Activated CD8-positive, alpha-beta memory T cell treated with anti-CD3 and anti-CD28 coated beads, Interleukin-2, amount 10 ng/mL, durations not matched to agents 7 days and 5 days (primary cell): Measurements from ENCODE around the gene DAD1. TPM values are rescaled to one million over a fixed set of nuclear protein-coding genes. Genes with fewer than 3 reads are reported as not detected.
A peak's percentile ranks its signal among the peaks of the same experiment; 100 is the strongest.

Experiments used
- ATAC-seq: fragments of 150-1000 bp; cut with Tn5 transposase; one replicate; pipeline ENCODE4 v1.10.0; 2021; ENCODE audit warnings: moderate library complexity
- CTCF ChIA-PET: fragments of 350-600 bp; sonication (Branson Sonifier 250); formaldehyde crosslinking; loops from one replicate; lab custom pipeline; 2021; ENCODE audit warnings: antibody characterized with exemption; lab: Charles Lee
- DNase-seq: peaks from one replicate; pipeline ENCODE4 v3.0.0-alpha.2; 2020
- H3K27ac Mint-ChIP-seq: one replicate; pipeline ENCODE4 v1.8.0; 2021; ENCODE audit warnings: mild to moderate bottlenecking, mixed read lengths
- H3K27me3 Mint-ChIP-seq: one replicate; pipeline ENCODE4 v1.8.0; 2021; ENCODE audit warnings: mixed read lengths
- H3K36me3 Mint-ChIP-seq: one replicate; pipeline ENCODE4 v1.8.0; 2021; ENCODE audit warnings: mild to moderate bottlenecking, mixed read lengths
- H3K4me1 Mint-ChIP-seq: one replicate; pipeline ENCODE4 v1.8.0; 2021; ENCODE audit warnings: mixed read lengths
- H3K4me3 Mint-ChIP-seq: one replicate; pipeline ENCODE4 v1.8.0; 2021; ENCODE audit warnings: mild to moderate bottlenecking, moderate library complexity, mixed read lengths
- H3K9me3 Mint-ChIP-seq: one replicate; pipeline ENCODE4 v1.8.0; 2022; ENCODE audit warnings: low read depth, mixed read lengths
- total RNA-seq, 2 experiments: library from RNA; stranded (reverse); gene quantifications; one replicate each; pipeline ENCODE4 v1.2.3, GENCODE V29; 2021

The DAD1 gene
- total RNA-seq, 2 experiments from 2014 or later, result 115 to 185 TPM

DNA sequence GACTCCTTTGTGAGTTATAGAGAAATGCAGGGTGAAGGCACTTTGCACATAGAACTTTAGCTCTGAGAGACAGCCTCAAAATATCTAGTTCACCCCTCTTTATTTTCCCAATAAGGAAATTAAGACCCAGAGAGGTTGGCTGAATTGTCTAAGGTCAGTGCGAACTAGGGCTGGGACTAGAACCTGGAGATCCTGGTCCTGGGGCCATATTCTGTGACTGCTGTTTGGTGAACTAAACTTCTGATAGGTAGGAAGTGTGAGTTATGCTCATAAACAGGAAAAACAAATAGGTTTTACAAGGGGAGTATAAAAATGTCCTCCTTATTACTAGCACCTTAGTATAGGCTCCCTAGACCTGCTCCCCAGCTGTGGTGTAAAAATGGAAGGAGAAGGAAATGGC lies 53.9 kb downstream of the DAD1 start:
- Mint-ChIP-seq H3K27ac (peak overlapping the region; percentile 91), H3K36me3 (peaks cover 94% of the 10 kb centered on the region), H3K9me3 (no peaks in the 10 kb centered on the region), H3K4me1 (peaks cover 94% of the 10 kb centered on the region), H3K27me3 (no peaks in the 10 kb centered on the region), H3K4me3 (peak overlapping the region; percentile 73)
- CTCF ChIA-PET, result interaction anchor here (1.0 to 3.1 kb wide), 7 partner anchors 11 to 621 kb away, joined by 3 to 10 read pairs (median 5); no protein-coding TSS in a partner anchor
- ATAC-seq, result no peak
- no peak for DNase-seq

DNA sequence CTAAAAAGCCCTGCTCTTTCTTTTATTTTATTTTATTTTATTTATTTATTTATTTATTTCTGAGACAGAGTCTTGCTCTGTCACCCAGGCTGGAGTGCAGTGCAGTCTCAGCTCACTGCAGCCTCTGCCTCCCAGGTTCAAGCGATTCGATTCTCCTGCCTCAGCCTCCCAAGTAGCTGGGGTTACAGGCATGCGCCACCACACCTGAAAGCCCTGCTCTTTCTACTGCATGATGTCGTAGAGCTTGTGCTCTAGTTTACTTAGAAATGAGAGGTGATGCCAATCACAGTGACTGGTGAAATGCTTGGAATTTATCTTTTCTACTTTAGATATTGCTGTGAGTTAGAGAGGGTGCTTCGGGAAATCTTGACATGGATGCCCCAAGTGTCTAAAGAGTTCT lies 54.5 kb downstream of the DAD1 start:
- ATAC-seq (no peak), DNase-seq (peak; percentile 46)
- CTCF ChIA-PET, result interaction anchor here (1.0 to 3.1 kb wide), 8 partner anchors 11 to 621 kb away, joined by 3 to 10 read pairs (median 5); no protein-coding TSS in a partner anchor
- peak overlapping the region; percentile 91 for H3K27ac Mint-ChIP-seq
- H3K4me1 Mint-ChIP-seq, result peaks cover 94% of the 10 kb centered on the region
- H3K36me3 Mint-ChIP-seq, result peaks cover 94% of the 10 kb centered on the region
- peak overlapping the region; percentile 73 for H3K4me3 Mint-ChIP-seq
- H3K27me3 Mint-ChIP-seq, result no peaks in the 10 kb centered on the region
- H3K9me3 Mint-ChIP-seq, result no peaks in the 10 kb centered on the region

DNA sequence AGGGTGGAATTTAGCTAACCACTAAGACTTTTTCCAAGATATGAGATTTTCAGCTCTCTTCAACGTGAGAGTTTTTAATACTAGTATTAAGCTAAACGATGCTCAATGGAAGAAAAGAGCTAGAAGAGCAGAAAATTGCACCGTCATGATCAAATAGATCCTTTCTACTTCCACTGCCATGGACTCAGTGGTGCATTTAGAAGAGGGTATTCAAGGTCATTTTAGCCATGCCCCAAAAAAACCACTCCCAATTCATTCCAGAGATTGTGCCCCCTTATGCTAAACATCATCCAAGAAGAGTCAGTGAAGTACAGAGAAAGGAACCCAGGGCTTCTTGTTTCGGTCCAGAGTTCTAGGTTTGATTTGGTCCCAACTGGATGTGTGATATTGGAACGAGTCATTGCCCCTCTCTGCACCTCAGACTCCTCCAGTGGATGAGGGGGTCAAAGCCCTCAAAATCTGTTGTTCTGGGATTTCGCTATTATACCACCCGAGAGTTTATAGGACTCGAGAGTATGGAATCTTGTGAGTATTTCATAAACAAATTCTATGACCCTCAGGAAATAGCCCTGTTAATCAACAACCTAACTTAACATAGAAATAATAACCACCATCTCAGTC lies 55.2 kb downstream of the DAD1 start:
- H3K27me3 Mint-ChIP-seq, result no peaks in the 10 kb centered on the region
- H3K27ac Mint-ChIP-seq, result peak overlapping the region; percentile 91
- DNase-seq, result no peak
- no peak for ATAC-seq
- peaks cover 94% of the 10 kb centered on the region for H3K36me3 Mint-ChIP-seq
- no peaks in the 10 kb centered on the region for H3K9me3 Mint-ChIP-seq
- CTCF ChIA-PET, result interaction anchor here (1.0 to 3.1 kb wide), 9 partner anchors 9 to 620 kb away, joined by 3 to 10 read pairs (median 4); no protein-coding TSS in a partner anchor
- H3K4me1 Mint-ChIP-seq, result peaks cover 94% of the 10 kb centered on the region
- peak overlapping the region; percentile 73 for H3K4me3 Mint-ChIP-seq

DNA sequence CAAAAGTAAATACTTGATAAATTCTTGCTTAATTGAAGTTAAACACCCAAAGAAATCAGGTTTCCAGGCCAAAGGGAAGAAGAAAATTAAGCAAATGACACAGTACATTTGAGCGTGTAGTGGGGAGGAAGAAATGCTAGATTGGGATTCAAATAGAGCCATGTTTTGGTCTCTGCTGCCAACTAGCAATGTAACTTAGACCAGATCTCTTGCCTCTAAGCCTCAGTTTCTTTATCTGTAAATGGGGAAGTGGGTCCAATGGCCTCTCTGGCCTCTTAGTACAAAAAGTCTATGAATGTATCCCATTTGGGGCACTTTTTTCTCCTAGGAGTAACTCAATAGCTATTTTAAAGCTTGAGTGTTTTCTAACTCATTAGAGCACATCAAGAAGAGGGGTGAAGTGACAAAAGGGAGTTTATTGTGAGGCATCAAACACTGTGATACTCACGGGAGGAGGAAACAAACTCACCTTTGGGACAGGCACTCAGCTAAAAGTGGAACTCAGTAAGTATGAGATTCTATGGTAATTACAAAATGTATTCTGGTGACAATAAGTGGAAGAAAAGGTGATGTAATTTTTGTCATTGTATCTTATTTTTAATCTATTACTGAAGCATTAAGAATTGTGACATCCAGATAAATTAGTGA lies 55.8 kb downstream of the DAD1 start:
- no peak for DNase-seq
- ATAC-seq, result no peak
- Mint-ChIP-seq H3K4me3 (peak overlapping the region; percentile 73), H3K27me3 (no peaks in the 10 kb centered on the region), H3K27ac (peak overlapping the region; percentile 91), H3K4me1 (peaks cover 94% of the 10 kb centered on the region), H3K9me3 (no peaks in the 10 kb centered on the region), H3K36me3 (peaks cover 94% of the 10 kb centered on the region)
- CTCF ChIA-PET, result interaction anchor here (1.0 to 7.3 kb wide), 10 partner anchors 6 to 619 kb away, joined by 3 to 48 read pairs (median 4); no protein-coding TSS in a partner anchor

DNA sequence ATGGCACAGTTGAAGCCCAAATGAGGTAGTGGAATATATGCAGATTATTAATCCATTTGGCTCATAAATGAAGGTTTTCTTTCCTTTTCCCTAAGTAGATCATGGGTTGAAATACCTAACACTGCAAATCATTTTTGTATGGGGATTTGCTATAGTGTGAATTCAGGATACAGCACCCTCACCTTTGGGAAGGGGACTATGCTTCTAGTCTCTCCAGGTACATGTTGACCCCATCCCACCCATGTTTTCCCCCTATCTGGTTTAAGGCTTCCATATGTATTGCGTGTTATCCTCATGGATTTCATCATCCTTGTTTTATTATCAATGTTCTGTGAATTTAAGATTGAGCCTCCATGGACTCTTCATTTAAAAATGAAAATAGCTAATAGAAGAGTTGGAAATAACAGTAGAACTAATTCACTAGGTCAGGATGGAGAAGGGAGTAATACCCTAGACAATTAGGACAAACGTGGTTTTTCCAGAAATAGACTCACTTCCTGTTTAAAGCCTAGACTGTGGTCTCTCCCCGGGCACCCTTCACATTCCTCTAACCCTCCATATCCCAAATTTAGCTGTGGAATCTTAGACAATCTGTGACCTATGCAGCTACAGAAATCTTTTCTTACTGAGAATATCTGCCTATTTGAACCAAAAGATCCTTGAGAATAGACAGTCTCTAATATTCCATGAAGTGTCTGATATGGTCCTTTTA lies 56.5 kb downstream of the DAD1 start:
- Mint-ChIP-seq H3K27ac (peak overlapping the region; percentile 91), H3K4me1 (peaks cover 90% of the 10 kb centered on the region), H3K9me3 (no peaks in the 10 kb centered on the region), H3K4me3 (peak overlapping the region; percentile 73), H3K36me3 (peaks cover 91% of the 10 kb centered on the region), H3K27me3 (no peaks in the 10 kb centered on the region)
- ATAC-seq (no peak), DNase-seq (no peak)
- CTCF ChIA-PET, result interaction anchor here (0.9 to 7.3 kb wide), 20 partner anchors 7 to 619 kb away, joined by 3 to 48 read pairs (median 4); no protein-coding TSS in a partner anchor

DNA sequence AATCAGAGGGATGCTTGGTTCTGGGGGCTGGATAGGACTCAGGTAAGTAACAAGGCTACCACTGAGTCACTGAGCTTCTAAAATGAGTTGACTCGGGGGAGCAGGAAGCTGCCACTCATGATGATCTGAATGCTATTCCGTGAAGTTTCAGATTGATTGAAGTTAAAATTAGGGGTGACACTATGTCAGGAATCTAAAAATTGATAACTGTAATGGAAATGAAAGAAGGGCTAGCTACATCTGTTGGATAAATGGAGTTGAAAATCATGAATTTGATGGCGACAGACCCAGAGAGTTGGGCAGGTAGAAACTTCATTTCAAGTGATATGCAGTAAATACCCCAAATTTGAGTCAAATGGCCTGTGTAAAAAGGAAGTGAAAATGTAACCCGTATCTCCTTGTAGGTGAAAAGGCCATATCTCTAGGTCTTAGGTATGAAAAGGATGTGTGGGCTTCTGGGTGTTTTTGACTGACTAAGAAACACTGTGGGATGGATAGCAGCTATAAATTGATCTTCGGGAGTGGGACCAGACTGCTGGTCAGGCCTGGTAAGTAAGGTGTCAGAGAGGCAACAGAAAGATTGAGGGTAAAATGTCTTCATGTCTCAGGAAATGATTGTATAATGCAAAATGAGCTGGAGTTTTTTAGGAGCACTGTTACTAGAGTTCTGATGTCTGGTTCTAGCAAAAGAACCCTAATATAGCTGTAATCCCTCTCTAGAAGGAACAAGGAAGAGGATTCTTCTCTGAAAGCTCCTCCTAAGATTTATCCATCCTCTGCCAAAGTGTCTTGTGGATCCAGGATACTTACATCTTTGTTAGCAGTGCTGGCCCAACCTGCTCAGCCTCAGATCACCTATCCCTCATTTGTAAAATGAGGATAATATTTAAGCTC lies 57.3 kb downstream of the DAD1 start:
- Mint-ChIP-seq H3K4me3 (peak overlapping the region; percentile 73), H3K4me1 (peaks cover 90% of the 10 kb centered on the region), H3K27me3 (no peaks in the 10 kb centered on the region), H3K27ac (peak overlapping the region; percentile 91), H3K36me3 (peaks cover 91% of the 10 kb centered on the region), H3K9me3 (no peaks in the 10 kb centered on the region)
- peak; percentile 62 for DNase-seq
- CTCF ChIA-PET, result interaction anchor here (0.9 to 7.3 kb wide), 14 partner anchors 8 to 58 kb away, joined by 3 to 48 read pairs (median 4); no protein-coding TSS in a partner anchor
- peak; percentile 50 for ATAC-seq

DNA sequence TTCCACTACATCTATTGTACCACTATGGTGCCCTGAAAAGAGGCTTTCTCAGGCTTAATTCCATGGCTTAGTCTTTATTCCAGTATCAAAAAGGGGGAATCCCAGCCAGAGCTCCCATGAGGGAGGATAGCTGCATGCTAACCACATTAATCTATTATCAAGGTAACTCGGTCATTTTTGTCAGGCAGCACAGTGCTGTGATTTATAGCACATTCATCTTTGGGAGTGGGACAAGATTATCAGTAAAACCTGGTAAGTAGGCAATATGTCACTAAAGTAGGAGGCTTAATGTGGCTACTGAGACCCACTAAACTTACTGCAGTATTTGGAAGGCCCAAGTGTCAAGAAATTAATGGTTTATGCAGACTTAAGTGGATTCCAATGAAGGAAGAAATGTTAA lies 58.9 kb downstream of the DAD1 start:
- Mint-ChIP-seq H3K4me3 (peak overlapping the region; percentile 84), H3K27me3 (no peaks in the 10 kb centered on the region), H3K27ac (peak overlapping the region; percentile 96), H3K4me1 (peaks cover 91% of the 10 kb centered on the region), H3K36me3 (peaks cover 93% of the 10 kb centered on the region), H3K9me3 (no peaks in the 10 kb centered on the region)
- CTCF ChIA-PET, result interaction anchor here (1.0 to 7.3 kb wide), 6 partner anchors 9 to 40 kb away, joined by 3 to 48 read pairs (median 10); no protein-coding TSS in a partner anchor
- DNase-seq (no peak), ATAC-seq (no peak)

DNA sequence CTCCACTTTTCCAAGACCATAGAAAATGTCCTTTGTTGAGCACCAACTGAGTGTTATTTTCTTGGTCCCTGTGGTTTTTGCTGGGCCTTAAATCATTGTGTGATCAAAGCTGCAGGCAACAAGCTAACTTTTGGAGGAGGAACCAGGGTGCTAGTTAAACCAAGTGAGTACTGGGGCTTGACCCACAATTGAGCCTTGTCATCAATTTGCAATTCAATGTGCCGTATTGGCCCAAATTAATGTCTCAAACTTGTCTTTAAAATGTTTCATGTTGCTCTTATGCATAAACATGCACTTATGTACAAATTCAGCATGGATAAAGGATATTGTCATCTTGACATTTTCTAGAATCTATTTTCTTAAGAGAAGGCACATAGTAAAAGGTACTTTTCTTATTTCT lies 62.3 kb downstream of the DAD1 start:
- CTCF ChIA-PET, result interaction anchor here (0.9 to 7.3 kb wide), 10 partner anchors 8 to 549 kb away, joined by 3 to 48 read pairs (median 4); no protein-coding TSS in a partner anchor
- no peak for ATAC-seq
- Mint-ChIP-seq H3K9me3 (no peaks in the 10 kb centered on the region), H3K27ac (peak overlapping the region; percentile 96), H3K27me3 (no peaks in the 10 kb centered on the region), H3K4me3 (peak overlapping the region; percentile 80), H3K36me3 (peaks cover 92% of the 10 kb centered on the region), H3K4me1 (peaks cover 88% of the 10 kb centered on the region)
- no peak for DNase-seq

DNA sequence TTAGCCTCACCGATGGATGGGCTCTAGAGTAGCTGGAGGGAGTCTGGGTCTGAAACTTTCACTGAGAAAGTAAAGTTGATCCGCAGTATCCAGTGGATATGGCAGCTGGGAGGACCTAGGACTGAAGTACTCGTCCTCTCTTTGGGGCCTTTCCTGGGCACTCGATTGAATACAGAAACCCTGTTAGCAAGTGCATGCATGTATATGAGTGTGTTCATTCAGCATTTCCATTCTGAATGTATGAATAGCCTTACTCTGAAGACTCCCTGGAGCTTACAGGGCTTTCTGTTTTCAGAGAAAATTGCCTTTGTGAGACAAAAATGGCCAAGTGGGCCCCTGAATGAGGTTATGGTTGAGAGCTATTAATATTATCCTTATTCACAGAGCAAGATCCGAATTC lies 62.8 kb downstream of the DAD1 start:
- Mint-ChIP-seq H3K27me3 (no peaks in the 10 kb centered on the region), H3K27ac (peak overlapping the region; percentile 96), H3K4me1 (peaks cover 88% of the 10 kb centered on the region), H3K9me3 (no peaks in the 10 kb centered on the region), H3K36me3 (peaks cover 92% of the 10 kb centered on the region), H3K4me3 (peak overlapping the region; percentile 80)
- peak; percentile 49 for DNase-seq
- peak; percentile 17 for ATAC-seq
- CTCF ChIA-PET, result interaction anchor here (0.6 to 7.3 kb wide), 10 partner anchors 8 to 885 kb away, joined by 3 to 48 read pairs (median 4); no protein-coding TSS in a partner anchor

DNA sequence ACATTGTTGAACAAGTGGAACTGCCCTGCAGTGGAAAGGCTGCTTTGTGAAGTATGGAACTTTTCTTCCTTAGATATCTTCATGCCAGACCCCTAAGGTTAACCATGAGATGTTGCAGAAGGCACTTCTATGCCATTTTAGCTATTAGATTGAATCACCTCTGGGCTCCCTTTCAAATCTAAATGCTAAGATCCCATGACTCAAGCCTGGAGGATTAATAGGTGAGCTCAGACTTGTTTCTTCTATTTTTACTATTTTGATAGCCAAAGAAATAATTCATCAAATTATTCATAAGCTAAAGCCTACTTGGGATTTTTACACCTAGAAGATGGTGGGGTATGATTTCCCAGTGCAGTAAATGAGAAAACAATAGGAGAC lies 64.3 kb downstream of the DAD1 start:
- Mint-ChIP-seq H3K9me3 (no peaks in the 10 kb centered on the region), H3K27ac (peak overlapping the region; percentile 96), H3K4me1 (peaks cover 91% of the 10 kb centered on the region), H3K36me3 (peaks cover 94% of the 10 kb centered on the region), H3K4me3 (peak overlapping the region; percentile 80), H3K27me3 (no peaks in the 10 kb centered on the region)
- CTCF ChIA-PET, result interaction anchor here (0.9 to 3.3 kb wide), 8 partner anchors 9 to 36 kb away, joined by 3 to 16 read pairs (median 4); no protein-coding TSS in a partner anchor
- DNase-seq (no peak), ATAC-seq (no peak)

DNA sequence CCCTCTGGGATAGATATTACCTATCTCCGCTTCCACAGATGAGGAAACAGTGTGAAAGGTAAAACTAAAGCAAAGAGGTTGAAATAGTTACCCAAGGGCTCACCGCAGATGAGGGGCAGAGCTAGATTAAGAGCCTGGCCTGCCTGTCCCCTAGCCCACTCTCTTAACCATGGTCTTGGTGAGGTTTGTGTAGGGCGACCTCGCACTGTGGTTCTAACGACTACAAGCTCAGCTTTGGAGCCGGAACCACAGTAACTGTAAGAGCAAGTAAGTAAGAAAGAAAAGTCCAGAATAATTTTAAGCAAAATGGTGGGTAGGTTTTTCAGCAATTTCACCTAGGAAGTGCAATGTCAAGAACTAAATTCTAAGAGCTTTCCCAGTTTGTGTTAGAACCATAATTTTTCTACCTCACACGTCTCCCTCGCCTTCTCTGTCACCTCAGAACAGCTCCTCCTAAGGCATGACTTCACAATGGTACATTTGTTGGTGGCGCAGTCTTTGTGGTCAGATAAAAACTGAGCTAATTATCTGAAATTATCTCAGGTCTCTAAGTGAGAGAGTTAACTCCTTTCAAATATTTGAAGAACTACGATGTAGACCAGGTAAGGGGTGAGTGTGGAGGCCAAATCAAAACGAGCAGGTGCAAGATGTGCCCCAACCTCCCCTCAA lies 64.8 kb downstream of the DAD1 start:
- Mint-ChIP-seq H3K4me3 (peak overlapping the region; percentile 80), H3K4me1 (peaks cover 91% of the 10 kb centered on the region), H3K9me3 (no peaks in the 10 kb centered on the region), H3K36me3 (peaks cover 94% of the 10 kb centered on the region), H3K27ac (peak overlapping the region; percentile 96), H3K27me3 (no peaks in the 10 kb centered on the region)
- DNase-seq, result peak; percentile 69
- CTCF ChIA-PET, result interaction anchor here (0.9 to 3.3 kb wide), 8 partner anchors 9 to 36 kb away, joined by 3 to 16 read pairs (median 4); no protein-coding TSS in a partner anchor
- peak; percentile 16 for ATAC-seq

DNA sequence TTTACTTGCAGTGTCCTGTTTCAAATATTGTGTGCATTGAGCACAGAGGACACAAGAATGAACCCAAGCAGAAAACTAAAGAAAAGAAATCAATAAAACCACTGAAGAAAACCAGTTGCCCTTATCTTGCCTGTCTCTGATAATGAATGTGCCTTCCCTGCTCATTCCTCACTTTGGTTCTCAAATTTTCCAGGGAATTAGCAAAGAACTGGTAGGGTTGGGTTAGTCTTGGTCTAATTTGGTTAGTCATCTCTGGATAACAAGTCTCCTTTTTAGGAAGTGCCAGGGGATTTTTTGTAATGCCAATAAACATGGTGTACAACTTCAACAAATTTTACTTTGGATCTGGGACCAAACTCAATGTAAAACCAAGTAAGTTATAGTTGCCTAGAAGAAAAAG lies 65.7 kb downstream of the DAD1 start:
- H3K4me1 Mint-ChIP-seq, result peaks cover 88% of the 10 kb centered on the region

More for the DNA sequence above, 65.7 kb downstream of the DAD1 start:
- Mint-ChIP-seq H3K27me3 (no peaks in the 10 kb centered on the region), H3K4me3 (peak overlapping the region; percentile 80), H3K27ac (peak overlapping the region; percentile 96), H3K36me3 (peaks cover 94% of the 10 kb centered on the region), H3K9me3 (no peaks in the 10 kb centered on the region)
- ATAC-seq (no peak), DNase-seq (no peak)
- CTCF ChIA-PET, result no interaction called here
